ENCODE measurements around the gene CROCC2.

- TF ChIP-seq EZH2 (IDR thresholded peaks at IDR 0.05; ENCODE audit: borderline replicate concordance, low read depth, low read length, severe bottlenecking), result no peak
- TF ChIP-seq, protein P1, sequence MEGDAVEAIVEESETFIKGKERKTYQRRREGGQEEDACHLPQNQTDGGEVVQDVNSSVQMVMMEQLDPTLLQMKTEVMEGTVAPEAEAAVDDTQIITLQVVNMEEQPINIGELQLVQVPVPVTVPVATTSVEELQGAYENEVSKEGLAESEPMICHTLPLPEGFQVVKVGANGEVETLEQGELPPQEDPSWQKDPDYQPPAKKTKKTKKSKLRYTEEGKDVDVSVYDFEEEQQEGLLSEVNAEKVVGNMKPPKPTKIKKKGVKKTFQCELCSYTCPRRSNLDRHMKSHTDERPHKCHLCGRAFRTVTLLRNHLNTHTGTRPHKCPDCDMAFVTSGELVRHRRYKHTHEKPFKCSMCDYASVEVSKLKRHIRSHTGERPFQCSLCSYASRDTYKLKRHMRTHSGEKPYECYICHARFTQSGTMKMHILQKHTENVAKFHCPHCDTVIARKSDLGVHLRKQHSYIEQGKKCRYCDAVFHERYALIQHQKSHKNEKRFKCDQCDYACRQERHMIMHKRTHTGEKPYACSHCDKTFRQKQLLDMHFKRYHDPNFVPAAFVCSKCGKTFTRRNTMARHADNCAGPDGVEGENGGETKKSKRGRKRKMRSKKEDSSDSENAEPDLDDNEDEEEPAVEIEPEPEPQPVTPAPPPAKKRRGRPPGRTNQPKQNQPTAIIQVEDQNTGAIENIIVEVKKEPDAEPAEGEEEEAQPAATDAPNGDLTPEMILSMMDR (IDR thresholded peaks at IDR 0.05; ENCODE audit: borderline replicate concordance, extremely low read depth, low read length, poor library complexity, severe bottlenecking), result peak; percentile 91
Observed at GRCh38 chr2:240913810-240914644, 7.9 kb downstream of the CROCC2 start.

Measured in DND-41 (cell line).